ENCODE measurements around the gene ADAM33. TPM values are rescaled to one million over a fixed set of nuclear protein-coding genes. Genes with fewer than 3 reads are reported as not detected.

The ADAM33 gene
- total RNA-seq, 6 experiments from 2014 or later: 0.24 to 0.51 (median 0.45) TPM

DNA sequence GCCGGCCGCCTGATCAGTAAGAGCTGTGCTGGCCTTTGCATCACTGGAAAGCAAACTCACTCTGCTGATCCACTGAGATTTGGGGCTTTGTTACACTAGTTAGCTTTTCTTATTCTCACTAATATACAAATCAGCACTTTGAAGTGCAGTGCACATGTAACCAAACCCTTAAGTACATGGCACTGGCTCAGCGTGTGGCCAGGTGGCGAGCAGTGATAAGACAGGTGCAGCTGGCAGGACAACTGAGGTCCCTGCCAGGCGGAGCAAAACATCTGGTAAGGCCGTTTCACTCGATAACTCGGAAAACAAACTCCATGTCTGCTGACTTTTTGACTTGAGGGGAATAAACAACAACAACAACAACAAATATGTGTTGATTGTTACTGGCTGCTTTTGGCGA, 29.6 kb downstream of the ADAM33 start:
- H3K27me3 ChIP-seq: no peaks in the 10 kb centered on the region
- intact Hi-C loops (cut with DNase I): no loop called here
- H3K4me1 ChIP-seq: no peaks in the 10 kb centered on the region
- no peak overlapping the region for H3K4me3 ChIP-seq
- no peak overlapping the region for H3K27ac ChIP-seq
- TF ChIP-seq, protein P1, sequence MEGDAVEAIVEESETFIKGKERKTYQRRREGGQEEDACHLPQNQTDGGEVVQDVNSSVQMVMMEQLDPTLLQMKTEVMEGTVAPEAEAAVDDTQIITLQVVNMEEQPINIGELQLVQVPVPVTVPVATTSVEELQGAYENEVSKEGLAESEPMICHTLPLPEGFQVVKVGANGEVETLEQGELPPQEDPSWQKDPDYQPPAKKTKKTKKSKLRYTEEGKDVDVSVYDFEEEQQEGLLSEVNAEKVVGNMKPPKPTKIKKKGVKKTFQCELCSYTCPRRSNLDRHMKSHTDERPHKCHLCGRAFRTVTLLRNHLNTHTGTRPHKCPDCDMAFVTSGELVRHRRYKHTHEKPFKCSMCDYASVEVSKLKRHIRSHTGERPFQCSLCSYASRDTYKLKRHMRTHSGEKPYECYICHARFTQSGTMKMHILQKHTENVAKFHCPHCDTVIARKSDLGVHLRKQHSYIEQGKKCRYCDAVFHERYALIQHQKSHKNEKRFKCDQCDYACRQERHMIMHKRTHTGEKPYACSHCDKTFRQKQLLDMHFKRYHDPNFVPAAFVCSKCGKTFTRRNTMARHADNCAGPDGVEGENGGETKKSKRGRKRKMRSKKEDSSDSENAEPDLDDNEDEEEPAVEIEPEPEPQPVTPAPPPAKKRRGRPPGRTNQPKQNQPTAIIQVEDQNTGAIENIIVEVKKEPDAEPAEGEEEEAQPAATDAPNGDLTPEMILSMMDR (IDR thresholded peaks at IDR 0.05): no peak
- no peak for TF ChIP-seq POLR2A (IDR thresholded peaks at IDR 0.05)
- 85% methylated on average over 6 of the region's 9 CpGs for WGBS (ENCODE audit: insufficient coverage, low coverage, low lambda C conversion rate, missing lambda C conversion rate)
- ATAC-seq (no peak), DNase-seq (peak in 1 of 3 donors; percentile 20)
- no peaks in the 10 kb centered on the region for H3K9me3 ChIP-seq
- peaks cover 0 to 25% (median 13%) of the 10 kb centered on the region in 4 donors for H3K36me3 ChIP-seq

DNA sequence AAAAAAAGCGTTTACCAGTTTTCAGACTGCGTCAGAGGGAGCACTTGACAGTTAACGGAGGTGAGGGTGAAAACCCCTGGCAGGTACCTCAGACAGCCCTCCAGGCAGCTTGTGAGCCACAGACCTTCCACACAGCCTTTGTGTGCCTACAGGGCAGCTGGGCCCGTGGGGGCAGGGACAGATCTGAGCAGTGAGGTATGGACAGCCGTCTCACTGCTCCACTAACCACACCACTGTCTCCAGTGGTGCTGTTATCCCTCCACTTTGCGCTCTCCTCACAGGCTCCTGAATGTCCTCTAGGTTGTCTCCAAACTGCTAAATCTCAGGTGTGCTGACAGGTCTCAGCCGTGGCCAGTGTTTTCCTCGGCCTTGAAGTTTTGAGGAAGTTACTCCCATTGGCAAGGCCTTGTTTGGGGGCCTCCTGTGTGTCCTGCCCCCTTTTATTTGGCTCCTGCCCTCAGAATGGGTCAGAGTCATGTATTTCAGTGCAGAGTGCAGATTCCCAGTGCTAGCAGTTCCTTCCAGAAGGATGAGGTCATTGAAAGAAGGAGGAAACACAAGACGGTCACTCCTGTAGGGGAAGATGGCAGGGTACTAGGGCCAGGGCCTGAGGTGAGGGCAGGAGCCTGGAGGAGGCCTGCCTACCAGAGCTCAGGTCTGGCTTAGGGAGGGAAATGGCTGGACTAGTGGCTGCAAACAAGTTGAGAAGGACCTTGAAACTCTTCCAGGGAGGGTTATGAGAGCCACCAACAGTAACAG, 30.4 kb downstream of the ADAM33 start:
- Histone ChIP-seq H3K36me3 (peaks cover 0 to 34% (median 15%) of the 10 kb centered on the region in 4 donors), H3K4me3 (no peak overlapping the region), H3K9me3 (no peaks in the 10 kb centered on the region), H3K27ac (no peak overlapping the region), H3K4me1 (no peaks in the 10 kb centered on the region), H3K27me3 (no peaks in the 10 kb centered on the region)
- no peak for TF ChIP-seq POLR2A (IDR thresholded peaks at IDR 0.05)
- TF ChIP-seq, protein P1 (IDR thresholded peaks at IDR 0.05): no peak
- intact Hi-C loops (cut with DNase I): no loop called here
- 90% methylated on average over 3 of the region's 9 CpGs for WGBS (ENCODE audit: insufficient coverage, low coverage, low lambda C conversion rate, missing lambda C conversion rate)
- DNase-seq: peak in 1 of 3 donors; percentile 26
- peak in 1 of 4 donors; percentile 9 for ATAC-seq

DNA sequence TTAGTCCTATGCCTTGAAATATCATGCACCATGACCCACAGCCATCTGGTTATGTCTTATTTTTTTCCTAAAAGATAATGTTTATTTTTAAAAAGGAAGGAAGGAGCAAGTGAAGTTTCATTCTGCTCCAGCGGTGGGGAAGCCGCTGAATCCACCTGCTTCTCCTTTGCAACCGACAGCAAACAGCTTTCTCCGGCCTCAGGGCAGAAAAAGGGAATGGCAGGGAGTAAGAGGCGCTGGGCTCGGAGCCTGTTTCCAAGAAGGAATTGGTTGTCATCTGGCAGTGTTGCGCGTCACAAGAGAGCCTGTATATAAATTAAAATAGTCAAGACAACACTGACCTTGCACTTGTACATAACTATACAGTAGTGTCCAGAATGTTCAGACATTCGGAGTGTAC, 32.9 kb downstream of the ADAM33 start:
- intact Hi-C loops (cut with DNase I): no loop called here
- TF ChIP-seq, protein P1 (IDR thresholded peaks at IDR 0.05): no peak
- peak in 1 of 3 donors; percentile 12 for DNase-seq
- no peaks in the 10 kb centered on the region for H3K27me3 ChIP-seq
- no peak overlapping the region for H3K4me3 ChIP-seq
- peaks cover 0 to 58% (median 23%) of the 10 kb centered on the region in 4 donors for H3K36me3 ChIP-seq
- no peaks in the 10 kb centered on the region for H3K4me1 ChIP-seq
- WGBS (ENCODE audit: insufficient coverage, low coverage, low lambda C conversion rate, missing lambda C conversion rate): 91% methylated on average over 9 of the region's 9 CpGs
- H3K27ac ChIP-seq: no peak overlapping the region
- no peaks in the 10 kb centered on the region for H3K9me3 ChIP-seq
- no peak for ATAC-seq

DNA sequence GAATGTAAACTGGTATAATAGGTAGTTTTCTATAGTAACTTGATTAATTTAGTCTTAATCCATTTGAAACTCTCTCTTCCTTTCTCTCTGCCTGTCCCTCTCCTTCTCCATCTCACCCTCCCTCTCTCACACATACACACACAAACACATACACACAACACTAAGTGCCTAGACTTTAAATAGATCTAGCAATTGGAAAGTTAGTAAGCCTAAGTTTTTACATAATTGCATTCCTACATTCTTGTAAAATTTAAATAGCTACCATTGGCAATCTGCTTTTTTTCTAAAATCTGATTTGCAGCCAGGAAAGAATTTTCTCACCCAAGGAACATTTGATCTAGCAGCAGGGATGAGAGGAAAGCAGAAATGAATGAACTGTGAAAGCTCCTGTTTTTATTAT, 34.3 kb downstream of the ADAM33 start:
- no peak overlapping the region for H3K4me3 ChIP-seq
- DNase-seq (no peak), ATAC-seq (no peak)
- H3K27me3 ChIP-seq: no peaks in the 10 kb centered on the region
- TF ChIP-seq, protein P1 (IDR thresholded peaks at IDR 0.05): no peak
- no peaks in the 10 kb centered on the region for H3K9me3 ChIP-seq
- H3K4me1 ChIP-seq: no peaks in the 10 kb centered on the region
- no peak overlapping the region for H3K27ac ChIP-seq
- intact Hi-C loops (cut with DNase I): no loop called here
- H3K36me3 ChIP-seq: peaks cover 0 to 68% (median 30%) of the 10 kb centered on the region in 4 donors

Data from right lobe of liver (tissue), 6 donors.